HepG2 (cell line): ENCODE results near the gene SORL1-AS1.

ENCODE experiments used
- ARNT2 ChIP-seq: sonication (generic); formaldehyde crosslinking; IDR thresholded peaks from 2 replicates; pipeline ENCODE4 v1.8.0; 2022; ENCODE audit warnings: mild to moderate bottlenecking, low read depth, missing genetic modification reagents, moderate library complexity
- CENPBD1 ChIP-seq: sonication (generic); formaldehyde crosslinking; IDR thresholded peaks from 2 replicates; pipeline ENCODE4 v1.8.0; 2022; ENCODE audit warnings: missing genetic modification reagents, low read depth, mild to moderate bottlenecking, borderline replicate concordance
- CERS6 ChIP-seq: sonication (generic); formaldehyde crosslinking; IDR thresholded peaks from 2 replicates; pipeline ENCODE4 v1.5.0; 2020; ENCODE audit warnings: missing genetic modification reagents
- KAT7 ChIP-seq: IDR thresholded peaks from 2 replicates; pipeline ENCODE4 v1.6.1; 2018; ENCODE audit warnings: borderline replicate concordance, missing compliant biosample characterization
- MXD3 ChIP-seq: IDR thresholded peaks from 2 replicates; pipeline ENCODE4 v1.6.1; 2016; ENCODE audit warnings: mild to moderate bottlenecking, missing biosample characterization, missing genetic modification reagents
- SIX1 ChIP-seq: sonication (generic); formaldehyde crosslinking; IDR thresholded peaks from 2 replicates; pipeline ENCODE4 v1.4.0; 2020; ENCODE audit warnings: missing genetic modification reagents, borderline replicate concordance
- USF2 ChIP-seq, 2 experiments: sonication (generic) in 1 of 2; formaldehyde crosslinking in 1 of 2; IDR thresholded peaks; 2 replicates each; pipeline versions ENCODE4 v1.5.1 to v1.6.1; 2011 to 2020; ENCODE audit warnings: borderline replicate concordance in 1 of 2, low read depth in 1 of 2, low read length in 1 of 2, mild to moderate bottlenecking in 1 of 2, missing genetic modification reagents in 1 of 2, moderate library complexity in 1 of 2
- ZBED4 ChIP-seq: sonication (generic); formaldehyde crosslinking; IDR thresholded peaks from 2 replicates; pipeline ENCODE4 v1.4.0; 2020; ENCODE audit warnings: missing genetic modification reagents, borderline replicate concordance
- ZGPAT ChIP-seq: IDR thresholded peaks from 2 replicates; pipeline ENCODE4 v1.6.1; 2016; ENCODE audit warnings: mild to moderate bottlenecking
- ZHX2 ChIP-seq, 2 experiments: sonication (generic) in 1 of 2; formaldehyde crosslinking in 1 of 2; IDR thresholded peaks; 2 replicates each; pipeline versions ENCODE4 v1.6.1 to v1.9.0; 2014 to 2022; ENCODE audit warnings: antibody characterized with exemption in 1 of 2, borderline replicate concordance in 1 of 2, inconsistent platforms in 1 of 2, low read depth in 1 of 2, missing genetic modification reagents in 1 of 2
- ZNF841 ChIP-seq: sonication (generic); formaldehyde crosslinking; IDR thresholded peaks from 2 replicates; pipeline ENCODE4 v1.8.1; 2023; ENCODE audit warnings: missing genetic modification reagents, borderline replicate concordance

Gene SORL1-AS1

GRCh38 chr11:121460941-121461514 is 8.3 kb upstream of the SORL1-AS1 start (continued):
- TF ChIP-seq USF2 (IDR thresholded peaks at IDR 0.05; ENCODE audit: low read depth, low read length) (no peak), USF2 (CRISPR knock-in tag; IDR thresholded peaks at IDR 0.05; ENCODE audit: borderline replicate concordance) (no peak), CENPBD1 (CRISPR knock-in tag) (no peak), SIX1 (CRISPR knock-in tag) (peak; percentile 94), ZNF841 (CRISPR knock-in tag) (no peak), ARNT2 (CRISPR knock-in tag) (no peak), ZGPAT (CRISPR knock-in tag) (peak; percentile 18; the same call in 1 of the 2 replicates), ZBED4 (CRISPR knock-in tag) (no peak), ZHX2 (IDR thresholded peaks at IDR 0.05; ENCODE audit: low read depth) (no peak), ZHX2 (CRISPR knock-in tag; IDR thresholded peaks at IDR 0.05; ENCODE audit: borderline replicate concordance) (no peak), MXD3 (CRISPR knock-in tag) (no peak), KAT7 (no peak), CERS6 (CRISPR knock-in tag) (no peak)
